SH-SY5Y (cell line): ENCODE results near the gene TRIM62.

Source experiments
- GATA2 ChIP-seq: IDR thresholded peaks from 2 replicates; pipeline ENCODE4 v1.6.1; 2011; ENCODE audit warnings: mild to moderate bottlenecking, low read depth, low read length
- GATA3 ChIP-seq: IDR thresholded peaks from 2 replicates; pipeline ENCODE4 v1.6.1; 2011; ENCODE audit warnings: low read depth, mild to moderate bottlenecking, low read length, moderate library complexity

DNA sequence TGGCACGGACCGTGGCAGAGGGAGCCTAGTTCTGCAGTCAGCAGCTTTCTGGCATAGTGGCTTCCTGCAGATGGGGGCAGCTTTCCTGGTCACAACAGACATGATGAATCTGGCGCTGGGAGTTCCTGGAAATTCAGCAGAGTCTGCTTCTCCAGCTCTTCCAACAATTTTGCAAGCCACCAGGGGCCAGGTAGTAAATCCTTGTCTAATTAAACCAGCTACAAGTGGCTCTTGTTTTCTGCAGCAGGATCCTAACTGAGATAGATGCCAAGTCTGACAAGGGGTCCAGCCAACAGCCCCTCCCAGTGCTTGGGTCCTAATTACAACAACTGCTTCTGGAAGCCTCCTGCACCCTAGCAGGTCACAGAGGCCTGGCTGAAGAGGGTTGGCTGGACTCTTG is 35.8 kb downstream of the TRIM62 start:
- TF ChIP-seq GATA2 (no peak), GATA3 (no peak)
